K562 treated with DMSO at 1 percent for 24 hours (cell line): Measurements from ENCODE around the gene B3GALNT2. TPM values are rescaled to one million over a fixed set of nuclear protein-coding genes. Genes with fewer than 3 reads are reported as not detected.

ENCODE experiments used
- total RNA-seq: library from RNA; unstranded; fragments of 300-600 nt; gene quantifications from 2 replicates; pipeline ENCODE4 v1.2.3, GENCODE V29; 2022; ENCODE audit warnings: low read depth; ENCODE audit not compliant: insufficient read depth

The B3GALNT2 gene
- total RNA-seq, result 8.9 and 13.0 TPM in 2 replicates

GRCh38 chr1:235504122-235504493, at the start of gene B3GALNT2:
Gene B3GALNT2 (minus strand): TSS chr1:235504452. CDS start chr1:235504252, 200 bp downstream.

Other genes with a start within 250 kb of the B3GALNT2 start
- 14.5 and 14.8 TPM in 2 replicates for gene ARID4B, start 176.3 kb downstream of the B3GALNT2 start, total RNA-seq
- 22.2 and 23.1 TPM in 2 replicates for gene GGPS1, start 175.9 kb downstream of the B3GALNT2 start, total RNA-seq
- 23.3 and 32.7 TPM in 2 replicates for gene TBCE, start 137.0 kb downstream of the B3GALNT2 start, total RNA-seq
- gene GNG4, start 145.3 kb upstream of the B3GALNT2 start, total RNA-seq, result 0.17 TPM in 1 of 2 replicates, not detected in the other